Endothelial cell of umbilical vein (primary cell): ENCODE results near the gene SLC43A1. TPM values are rescaled to one million over a fixed set of nuclear protein-coding genes. Genes with fewer than 3 reads are reported as not detected.

Experiments used
- BruUV-seq: library from RNA; stranded (reverse); fragments of 400-500 nt; replicated peaks from 2 replicates; lab custom pipeline; 2021; lab: Mats Ljungman, UMichigan
- CTCF ChIA-PET: fragments of 300-600, 350-600 bp; sonication (Branson Sonifier 250); formaldehyde crosslinking; loops from one replicate; lab custom pipeline; 2021; ENCODE audit warnings: antibody characterized with exemption, inconsistent platforms; lab: Charles Lee
- POLR2A ChIA-PET: fragments of 300-600, 350-600 bp; sonication (Branson Sonifier 250); formaldehyde crosslinking; loops from one replicate; lab custom pipeline; 2021; ENCODE audit warnings: antibody characterized with exemption, inconsistent platforms; lab: Charles Lee
- DNase-seq: peaks from one replicate; pipeline ENCODE4 v3.0.0-alpha.2; 2011; ENCODE audit warnings: low read depth, low spot score
- FAIRE-seq: peaks from 2 replicates; lab custom pipeline; 2011; peaks lifted over from hg19 to GRCh38; lab: Jason Lieb, UNC
- H2AFZ ChIP-seq: 2 replicates; pipeline ENCODE4 v1.6.0; 2012; ENCODE audit warnings: low read depth, low read length, control low read depth, inconsistent platforms
- H3K27ac ChIP-seq: 2 replicates; pipeline ENCODE4 v1.5.1; 2011; ENCODE audit warnings: low read depth, mild to moderate bottlenecking, control low read depth, low read length, moderate library complexity; ENCODE audit not compliant: insufficient read depth
- H3K27me3 ChIP-seq, 2 experiments: 2 replicates each; pipeline versions ENCODE4 v1.6.0 to v1.6.1; 2011; ENCODE audit warnings: low read length in 2 of 2, mixed read lengths in 1 of 2; ENCODE audit not compliant: control insufficient read depth in 2 of 2, insufficient read depth in 2 of 2
- H3K36me3 ChIP-seq, 2 experiments: 2 replicates in 1 of 2; 3 replicates in 1 of 2; pipeline ENCODE4 v1.5.1; 2011; ENCODE audit warnings: low read length in 2 of 2, mild to moderate bottlenecking in 1 of 2, moderate library complexity in 1 of 2; ENCODE audit not compliant: control insufficient read depth in 2 of 2, insufficient read depth in 2 of 2; ENCODE audit errors: extremely low read depth in 1 of 2
- H3K4me1 ChIP-seq: 3 replicates; pipeline ENCODE4 v1.5.1; 2011; ENCODE audit warnings: mild to moderate bottlenecking, low read length; ENCODE audit not compliant: control insufficient read depth, insufficient read depth; ENCODE audit errors: extremely low read depth
- H3K4me2 ChIP-seq: 2 replicates; pipeline ENCODE4 v1.6.1; 2011; ENCODE audit warnings: low read length, control low read depth, mixed read lengths; ENCODE audit not compliant: insufficient read depth
- H3K4me3 ChIP-seq, 3 experiments: fragments of 200-600 bp in 1 of 3; sonication (generic), shearing (Covaris generic) in 1 of 3; replicated peaks in 1 of 3; 2 replicates each; pipeline ENCODE4 v1.5.1; 2011 to 2016; ENCODE audit warnings: control low read depth in 3 of 3, low read length in 3 of 3, mild to moderate bottlenecking in 2 of 3, inconsistent platforms in 1 of 3, low read depth in 1 of 3, moderate library complexity in 1 of 3; ENCODE audit not compliant: insufficient read depth in 1 of 3
- H3K79me2 ChIP-seq: 2 replicates; pipeline ENCODE4 v1.6.0; 2012; ENCODE audit warnings: low read length, inconsistent platforms; ENCODE audit not compliant: control insufficient read depth, insufficient read depth
- H3K9ac ChIP-seq: replicated peaks from 2 replicates; pipeline ENCODE3; 2011; ENCODE audit warnings: low read length, control low read depth; ENCODE audit not compliant: insufficient read depth; ENCODE audit errors: extremely low read depth
- H3K9me1 ChIP-seq: replicated peaks from 3 replicates; pipeline ENCODE4 v1.6.0; 2011; ENCODE audit warnings: mild to moderate bottlenecking, low read length; ENCODE audit not compliant: control insufficient read depth, insufficient read depth; ENCODE audit errors: extremely low read depth
- H3K9me3 ChIP-seq: replicated peaks from 2 replicates; pipeline ENCODE4 v1.5.1; 2012; ENCODE audit warnings: low read length, inconsistent platforms; ENCODE audit not compliant: control insufficient read depth, insufficient read depth
- H4K20me1 ChIP-seq: replicated peaks from 2 replicates; pipeline ENCODE3; 2011; ENCODE audit warnings: mild to moderate bottlenecking, low read length; ENCODE audit not compliant: control insufficient read depth, insufficient read depth; ENCODE audit errors: extremely low read depth
- CTCF ChIP-seq, 2 donors: IDR thresholded peaks; 1 replicate in 1 of 2; 2 replicates in 1 of 2; pipeline ENCODE4 v1.5.1; 2011; ENCODE audit warnings: low read length in 2 of 2, mild to moderate bottlenecking in 2 of 2, moderate library complexity in 2 of 2, control low read depth in 1 of 2, inconsistent platforms in 1 of 2, low read depth in 1 of 2; ENCODE audit not compliant: insufficient read depth in 1 of 2; ENCODE audit errors: extremely low read depth in 1 of 2
- FOS ChIP-seq: IDR thresholded peaks from 2 replicates; pipeline ENCODE4 v1.6.1; 2011; ENCODE audit warnings: mild to moderate bottlenecking, low read length, moderate library complexity, borderline replicate concordance; ENCODE audit not compliant: insufficient read depth
- JUN ChIP-seq: IDR thresholded peaks from 2 replicates; pipeline ENCODE4 v1.6.1; 2011; ENCODE audit warnings: borderline replicate concordance, low read depth; ENCODE audit not compliant: insufficient read length, insufficient read depth
- MYC ChIP-seq: IDR thresholded peaks from one replicate; pipeline ENCODE4 v1.6.1; 2011; ENCODE audit warnings: mild to moderate bottlenecking, low read depth, low read length
- POLR2AphosphoS5 ChIP-seq: IDR thresholded peaks from 2 replicates; pipeline ENCODE4 v1.6.1; 2012; ENCODE audit warnings: low read depth, mild to moderate bottlenecking, control low read depth, low read length, moderate library complexity; ENCODE audit not compliant: insufficient read depth
- dilution Hi-C: fragments of 300-500 bp; cut with MboI; formaldehyde crosslinking; loops from one replicate; pipeline ENCODE4 v1.15.0; 2019; ENCODE audit warnings: low sequenced_read_pairs; ENCODE audit not compliant: extremely low pct_ligation_motif_present
- intact Hi-C: fragments of 100-400 bp; cut with micrococcal nuclease; formaldehyde crosslinking; loops from one replicate; pipeline ENCODE4 v1.10.0; 2022
- polyA plus RNA-seq, 4 experiments: library from polyadenylated mRNA; depleted of rRNA in 3 of 4; stranded (reverse) in 3 of 4; unstranded in 1 of 4; fragments of >200 nt; gene quantifications; 2 replicates each; pipeline versions ENCODE4 v1.2.1 to v1.2.3, GENCODE V29; 2011 to 2012; ENCODE audit warnings: missing spikeins in 1 of 4
- total RNA-seq: library from RNA; stranded (reverse); gene quantifications from 2 replicates; pipeline ENCODE4 v1.2.3, GENCODE V29; 2021

The SLC43A1 gene
- total and polyA plus RNA-seq, 2 donors (not counting 3 experiments of a cell fraction or from before 2014, with no cell fraction given) = 13.7 to 19.5 TPM

- no peak for FAIRE-seq
Observed at GRCh38 chr11:57469268-57469667, 46.2 kb downstream of the SLC43A1 start.

More at GRCh38 chr11:57469268-57469667, 46.2 kb downstream of the SLC43A1 start:
- Histone ChIP-seq H3K4me2 (no peak overlapping the region), H3K9me1 (no peaks in the 10 kb centered on the region), H3K79me2 (no peaks in the 10 kb centered on the region), H3K36me3 (no peaks in the 10 kb centered on the region), H2AFZ (no peak overlapping the region), H4K20me1 (no peaks in the 10 kb centered on the region), H3K27ac (no peak overlapping the region), H3K9ac (no peak overlapping the region), H3K27me3 (peaks cover 0 to 2% of the 10 kb centered on the region in 2 experiments), H3K9me3 (no peaks in the 10 kb centered on the region), H3K4me3 (no peak overlapping the region), H3K4me1 (no peaks in the 10 kb centered on the region)
- intact Hi-C loops = no loop called here
- ChIA-PET POLR2A (interaction anchor here (0.6 kb wide), 1 partner anchor 56 kb away, joined by 3 read pairs; no protein-coding TSS in a partner anchor), CTCF (interaction anchor here (1.6 to 2.1 kb wide), 2 partner anchors 9 to 12 kb away, joined by 5 to 8 read pairs; partner anchors contain the start of gene RTN4RL2)
- no TSS peak for BruUV-seq
- DNase-seq = no peak
- dilution Hi-C loops = no loop called here
- TF ChIP-seq CTCF (IDR thresholded peaks at IDR 0.05; ENCODE audit: extremely low read depth in 1 of 2, insufficient read depth in 1 of 2, low read depth in 1 of 2, low read length in 2 of 2) (no peak), POLR2AphosphoS5 (no peak), FOS (no peak), MYC (no peak), JUN (no peak)
